HL-60 (cell line): ENCODE results near the gene CDC42BPA.

Source experiments
- POLR2AphosphoS5 ChIP-seq: IDR thresholded peaks from 2 replicates; pipeline ENCODE4 v1.6.1; 2012; ENCODE audit warnings: low read depth
- TF ChIP-seq, protein P1 (sequence below): IDR thresholded peaks from one replicate; pipeline ENCODE4 v1.5.1; 2011; ENCODE audit warnings: low read length, control low read depth, inconsistent platforms; ENCODE audit not compliant: insufficient read depth

- TF ChIP-seq, protein P1, sequence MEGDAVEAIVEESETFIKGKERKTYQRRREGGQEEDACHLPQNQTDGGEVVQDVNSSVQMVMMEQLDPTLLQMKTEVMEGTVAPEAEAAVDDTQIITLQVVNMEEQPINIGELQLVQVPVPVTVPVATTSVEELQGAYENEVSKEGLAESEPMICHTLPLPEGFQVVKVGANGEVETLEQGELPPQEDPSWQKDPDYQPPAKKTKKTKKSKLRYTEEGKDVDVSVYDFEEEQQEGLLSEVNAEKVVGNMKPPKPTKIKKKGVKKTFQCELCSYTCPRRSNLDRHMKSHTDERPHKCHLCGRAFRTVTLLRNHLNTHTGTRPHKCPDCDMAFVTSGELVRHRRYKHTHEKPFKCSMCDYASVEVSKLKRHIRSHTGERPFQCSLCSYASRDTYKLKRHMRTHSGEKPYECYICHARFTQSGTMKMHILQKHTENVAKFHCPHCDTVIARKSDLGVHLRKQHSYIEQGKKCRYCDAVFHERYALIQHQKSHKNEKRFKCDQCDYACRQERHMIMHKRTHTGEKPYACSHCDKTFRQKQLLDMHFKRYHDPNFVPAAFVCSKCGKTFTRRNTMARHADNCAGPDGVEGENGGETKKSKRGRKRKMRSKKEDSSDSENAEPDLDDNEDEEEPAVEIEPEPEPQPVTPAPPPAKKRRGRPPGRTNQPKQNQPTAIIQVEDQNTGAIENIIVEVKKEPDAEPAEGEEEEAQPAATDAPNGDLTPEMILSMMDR = no peak
- TF ChIP-seq POLR2AphosphoS5 = no peak
Observed at GRCh38 chr1:227215863-227216510, 102.3 kb downstream of the CDC42BPA start.
